Endothelial cell of umbilical vein (primary cell): ENCODE measurements around the gene SLC49A3. TPM values are rescaled to one million over a fixed set of nuclear protein-coding genes. Genes with fewer than 3 reads are reported as not detected.

Experiments used
- BruUV-seq: library from RNA; stranded (reverse); fragments of 400-500 nt; replicated peaks from 2 replicates; lab custom pipeline; 2021; lab: Mats Ljungman, UMichigan
- CTCF ChIA-PET: fragments of 300-600, 350-600 bp; sonication (Branson Sonifier 250); formaldehyde crosslinking; loops from one replicate; lab custom pipeline; 2021; ENCODE audit warnings: antibody characterized with exemption, inconsistent platforms; lab: Charles Lee
- POLR2A ChIA-PET: fragments of 300-600, 350-600 bp; sonication (Branson Sonifier 250); formaldehyde crosslinking; loops from one replicate; lab custom pipeline; 2021; ENCODE audit warnings: antibody characterized with exemption, inconsistent platforms; lab: Charles Lee
- DNase-seq: peaks from one replicate; pipeline ENCODE4 v3.0.0-alpha.2; 2011; ENCODE audit warnings: low read depth, low spot score
- FAIRE-seq: peaks from 2 replicates; lab custom pipeline; 2011; peaks lifted over from hg19 to GRCh38; lab: Jason Lieb, UNC
- H2AFZ ChIP-seq: 2 replicates; pipeline ENCODE4 v1.6.0; 2012; ENCODE audit warnings: low read depth, low read length, control low read depth, inconsistent platforms
- H3K27ac ChIP-seq: 2 replicates; pipeline ENCODE4 v1.5.1; 2011; ENCODE audit warnings: low read depth, mild to moderate bottlenecking, control low read depth, low read length, moderate library complexity; ENCODE audit not compliant: insufficient read depth
- H3K27me3 ChIP-seq, 2 experiments: 2 replicates each; pipeline versions ENCODE4 v1.6.0 to v1.6.1; 2011; ENCODE audit warnings: low read length in 2 of 2, mixed read lengths in 1 of 2; ENCODE audit not compliant: control insufficient read depth in 2 of 2, insufficient read depth in 2 of 2
- H3K36me3 ChIP-seq, 2 experiments: 2 replicates in 1 of 2; 3 replicates in 1 of 2; pipeline ENCODE4 v1.5.1; 2011; ENCODE audit warnings: low read length in 2 of 2, mild to moderate bottlenecking in 1 of 2, moderate library complexity in 1 of 2; ENCODE audit not compliant: control insufficient read depth in 2 of 2, insufficient read depth in 2 of 2; ENCODE audit errors: extremely low read depth in 1 of 2
- H3K4me1 ChIP-seq: 3 replicates; pipeline ENCODE4 v1.5.1; 2011; ENCODE audit warnings: mild to moderate bottlenecking, low read length; ENCODE audit not compliant: control insufficient read depth, insufficient read depth; ENCODE audit errors: extremely low read depth
- H3K4me2 ChIP-seq: 2 replicates; pipeline ENCODE4 v1.6.1; 2011; ENCODE audit warnings: low read length, control low read depth, mixed read lengths; ENCODE audit not compliant: insufficient read depth
- H3K4me3 ChIP-seq, 3 experiments: fragments of 200-600 bp in 1 of 3; sonication (generic), shearing (Covaris generic) in 1 of 3; replicated peaks in 1 of 3; 2 replicates each; pipeline ENCODE4 v1.5.1; 2011 to 2016; ENCODE audit warnings: control low read depth in 3 of 3, low read length in 3 of 3, mild to moderate bottlenecking in 2 of 3, inconsistent platforms in 1 of 3, low read depth in 1 of 3, moderate library complexity in 1 of 3; ENCODE audit not compliant: insufficient read depth in 1 of 3
- H3K79me2 ChIP-seq: 2 replicates; pipeline ENCODE4 v1.6.0; 2012; ENCODE audit warnings: low read length, inconsistent platforms; ENCODE audit not compliant: control insufficient read depth, insufficient read depth
- H3K9ac ChIP-seq: replicated peaks from 2 replicates; pipeline ENCODE3; 2011; ENCODE audit warnings: low read length, control low read depth; ENCODE audit not compliant: insufficient read depth; ENCODE audit errors: extremely low read depth
- H3K9me1 ChIP-seq: replicated peaks from 3 replicates; pipeline ENCODE4 v1.6.0; 2011; ENCODE audit warnings: mild to moderate bottlenecking, low read length; ENCODE audit not compliant: control insufficient read depth, insufficient read depth; ENCODE audit errors: extremely low read depth
- H3K9me3 ChIP-seq: replicated peaks from 2 replicates; pipeline ENCODE4 v1.5.1; 2012; ENCODE audit warnings: low read length, inconsistent platforms; ENCODE audit not compliant: control insufficient read depth, insufficient read depth
- H4K20me1 ChIP-seq: replicated peaks from 2 replicates; pipeline ENCODE3; 2011; ENCODE audit warnings: mild to moderate bottlenecking, low read length; ENCODE audit not compliant: control insufficient read depth, insufficient read depth; ENCODE audit errors: extremely low read depth
- EZH2 ChIP-seq: IDR thresholded peaks from 2 replicates; pipeline ENCODE4 v1.6.1; 2012; ENCODE audit warnings: borderline replicate concordance, low read depth, mild to moderate bottlenecking, moderate library complexity, low read length, inconsistent platforms; ENCODE audit not compliant: severe bottlenecking
- FOS ChIP-seq: IDR thresholded peaks from 2 replicates; pipeline ENCODE4 v1.6.1; 2011; ENCODE audit warnings: mild to moderate bottlenecking, low read length, moderate library complexity, borderline replicate concordance; ENCODE audit not compliant: insufficient read depth
- GATA2 ChIP-seq: IDR thresholded peaks from 2 replicates; pipeline ENCODE4 v1.7.0; 2011; ENCODE audit warnings: low read depth, mild to moderate bottlenecking, moderate library complexity, mixed read lengths, low read length; ENCODE audit not compliant: insufficient read length, insufficient read depth
- JUN ChIP-seq: IDR thresholded peaks from 2 replicates; pipeline ENCODE4 v1.6.1; 2011; ENCODE audit warnings: borderline replicate concordance, low read depth; ENCODE audit not compliant: insufficient read length, insufficient read depth
- POLR2A ChIP-seq: IDR thresholded peaks from 2 replicates; pipeline ENCODE4 v1.6.1; 2012; ENCODE audit warnings: low read depth, mild to moderate bottlenecking, control low read depth, low read length
- POLR2AphosphoS5 ChIP-seq: IDR thresholded peaks from 2 replicates; pipeline ENCODE4 v1.6.1; 2012; ENCODE audit warnings: low read depth, mild to moderate bottlenecking, control low read depth, low read length, moderate library complexity; ENCODE audit not compliant: insufficient read depth
- dilution Hi-C: fragments of 300-500 bp; cut with MboI; formaldehyde crosslinking; loops from one replicate; pipeline ENCODE4 v1.15.0; 2019; ENCODE audit warnings: low sequenced_read_pairs; ENCODE audit not compliant: extremely low pct_ligation_motif_present
- intact Hi-C: fragments of 100-400 bp; cut with micrococcal nuclease; formaldehyde crosslinking; loops from one replicate; pipeline ENCODE4 v1.10.0; 2022
- polyA plus RNA-seq, 4 experiments: library from polyadenylated mRNA; depleted of rRNA in 3 of 4; stranded (reverse) in 3 of 4; unstranded in 1 of 4; fragments of >200 nt; gene quantifications; 2 replicates each; pipeline versions ENCODE4 v1.2.1 to v1.2.3, GENCODE V29; 2011 to 2012; ENCODE audit warnings: missing spikeins in 1 of 4
- total RNA-seq: library from RNA; stranded (reverse); gene quantifications from 2 replicates; pipeline ENCODE4 v1.2.3, GENCODE V29; 2021
- TF ChIP-seq, protein P1 (sequence below): IDR thresholded peaks from 2 replicates; pipeline ENCODE4 v1.6.1; 2011; ENCODE audit not compliant: insufficient read depth, insufficient read length
- TF ChIP-seq, protein P2 (sequence below), 2 donors: IDR thresholded peaks; 1 replicate in 1 of 2; 2 replicates in 1 of 2; pipeline ENCODE4 v1.5.1; 2011; ENCODE audit warnings: low read length in 2 of 2, mild to moderate bottlenecking in 2 of 2, moderate library complexity in 2 of 2, control low read depth in 1 of 2, inconsistent platforms in 1 of 2, low read depth in 1 of 2; ENCODE audit not compliant: insufficient read depth in 1 of 2; ENCODE audit errors: extremely low read depth in 1 of 2

The SLC49A3 gene
- total and polyA plus RNA-seq, 2 donors (not counting 3 experiments of a cell fraction or from before 2014, with no cell fraction given) = 4.2 to 11.5 TPM

DNA sequence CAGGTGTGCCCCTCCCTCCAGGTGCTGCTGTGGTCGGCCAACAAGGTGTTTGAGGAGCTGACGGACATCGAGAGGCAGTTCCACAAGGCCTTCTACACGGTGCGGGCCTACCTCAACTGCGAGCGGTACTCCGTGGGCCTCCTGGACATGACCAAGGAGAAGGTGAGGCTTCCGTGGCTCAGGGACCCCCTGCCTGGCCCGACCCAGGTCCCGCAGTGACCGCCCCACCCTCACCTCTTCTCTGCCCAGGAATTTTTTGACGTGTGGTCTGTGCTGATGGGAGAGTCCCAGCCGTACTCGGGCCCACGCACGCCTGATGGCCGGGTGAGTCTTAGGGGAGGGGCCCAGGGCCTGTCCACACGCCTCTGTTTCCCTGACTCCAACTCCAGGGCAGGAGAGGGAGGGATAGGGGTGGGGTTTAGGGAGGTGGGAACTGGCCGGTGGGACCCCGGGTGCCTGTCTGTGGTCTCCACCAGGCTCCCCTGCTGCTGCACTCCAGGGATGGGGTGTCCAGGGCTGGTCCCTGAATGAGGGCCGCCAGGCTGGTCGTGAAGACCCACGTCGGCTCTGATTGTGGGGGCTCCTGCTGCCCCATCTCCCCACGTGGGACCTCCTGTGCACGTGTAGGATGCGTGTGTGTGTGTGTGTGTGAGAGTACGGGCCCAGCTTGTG, 35.0 kb downstream of the SLC49A3 start:
- ChIA-PET POLR2A (no interaction called here), CTCF (no interaction called here)
- Histone ChIP-seq H3K9ac (no peak overlapping the region), H3K4me2 (no peak overlapping the region), H3K27me3 (no peaks in the 10 kb centered on the region), H2AFZ (no peak overlapping the region), H3K4me3 (no peak overlapping the region), H3K9me3 (no peaks in the 10 kb centered on the region), H4K20me1 (no peaks in the 10 kb centered on the region), H3K79me2 (no peaks in the 10 kb centered on the region), H3K27ac (no peak overlapping the region), H3K36me3 (no peaks in the 10 kb centered on the region), H3K4me1 (no peaks in the 10 kb centered on the region), H3K9me1 (no peaks in the 10 kb centered on the region)
- BruUV-seq = no TSS peak
- FAIRE-seq (no peak), DNase-seq (no peak)
- intact Hi-C loops (no loop called here), dilution Hi-C loops (no loop called here)
- TF ChIP-seq GATA2 (no peak), POLR2AphosphoS5 (no peak), FOS (no peak), JUN (no peak), EZH2 (no peak), POLR2A (no peak)
- TF ChIP-seq, protein P1, sequence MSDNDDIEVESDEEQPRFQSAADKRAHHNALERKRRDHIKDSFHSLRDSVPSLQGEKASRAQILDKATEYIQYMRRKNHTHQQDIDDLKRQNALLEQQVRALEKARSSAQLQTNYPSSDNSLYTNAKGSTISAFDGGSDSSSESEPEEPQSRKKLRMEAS = no peak
- TF ChIP-seq, protein P2, sequence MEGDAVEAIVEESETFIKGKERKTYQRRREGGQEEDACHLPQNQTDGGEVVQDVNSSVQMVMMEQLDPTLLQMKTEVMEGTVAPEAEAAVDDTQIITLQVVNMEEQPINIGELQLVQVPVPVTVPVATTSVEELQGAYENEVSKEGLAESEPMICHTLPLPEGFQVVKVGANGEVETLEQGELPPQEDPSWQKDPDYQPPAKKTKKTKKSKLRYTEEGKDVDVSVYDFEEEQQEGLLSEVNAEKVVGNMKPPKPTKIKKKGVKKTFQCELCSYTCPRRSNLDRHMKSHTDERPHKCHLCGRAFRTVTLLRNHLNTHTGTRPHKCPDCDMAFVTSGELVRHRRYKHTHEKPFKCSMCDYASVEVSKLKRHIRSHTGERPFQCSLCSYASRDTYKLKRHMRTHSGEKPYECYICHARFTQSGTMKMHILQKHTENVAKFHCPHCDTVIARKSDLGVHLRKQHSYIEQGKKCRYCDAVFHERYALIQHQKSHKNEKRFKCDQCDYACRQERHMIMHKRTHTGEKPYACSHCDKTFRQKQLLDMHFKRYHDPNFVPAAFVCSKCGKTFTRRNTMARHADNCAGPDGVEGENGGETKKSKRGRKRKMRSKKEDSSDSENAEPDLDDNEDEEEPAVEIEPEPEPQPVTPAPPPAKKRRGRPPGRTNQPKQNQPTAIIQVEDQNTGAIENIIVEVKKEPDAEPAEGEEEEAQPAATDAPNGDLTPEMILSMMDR (IDR thresholded peaks at IDR 0.05; ENCODE audit: extremely low read depth in 1 of 2, insufficient read depth in 1 of 2, low read depth in 1 of 2, low read length in 2 of 2) = no peak
